Measurements from ENCODE around the gene LAPTM5. TPM values are rescaled to one million over a fixed set of nuclear protein-coding genes. Genes with fewer than 3 reads are reported as not detected.

Gene LAPTM5
- total RNA-seq, 1 experiment from 2014 or later: not detected

GRCh38 chr1:30701258-30701633 lies 56.3 kb downstream of the LAPTM5 start:
- Histone ChIP-seq H3K9me2 (replicated peaks; ENCODE audit: low read length) (no peaks in the 10 kb centered on the region), H2AFZ (ENCODE audit: low read length) (0 out of 2 replicates have a peak overlapping the region, but pooled peaks have one; percentile 9), H3F3A (ENCODE audit: low read length, unreplicated experiment) (no peaks in the 10 kb centered on the region), H3K27ac (ENCODE audit: low read length) (no peak overlapping the region), H3K9ac (ENCODE audit: low read length) (no peak overlapping the region), H3K4me1 (ENCODE audit: insufficient read depth, low read length) (no peaks in the 10 kb centered on the region), H4K20me1 (ENCODE audit: low read length) (no peaks in the 10 kb centered on the region), H3K9me3 (ENCODE audit: low read length) (no peaks in the 10 kb centered on the region), H3K4me2 (ENCODE audit: low read length) (no peak overlapping the region), H3K4me3 (ENCODE audit: low read length) (no peak overlapping the region), H3K36me3 (ENCODE audit: low read depth, low read length) (no peaks in the 10 kb centered on the region), H3K79me2 (ENCODE audit: low read length) (no peaks in the 10 kb centered on the region), H3K27me3 (ENCODE audit: low read length) (0 out of 2 replicates have a peak, but pooled peaks cover 3% of the 10 kb centered on the region)
- no TSS peak for BruUV-seq (replicated peaks)
- intact Hi-C loops (cut with micrococcal nuclease): loop anchor here (10.0 kb wide), 1 partner anchor 1186 kb away; no protein-coding TSS in a partner anchor
- ChIA-PET POLR2A (ENCODE audit: unreplicated experiment) (no interaction called here), CTCF (no interaction called here)
- no peak for DNase-seq
- no peak for TF ChIP-seq EZH2phosphoT487 (IDR thresholded peaks at IDR 0.05; ENCODE audit: borderline replicate concordance, low read length)
- TF ChIP-seq CTCF (conservative IDR thresholded peaks at IDR 0.05; ENCODE audit: low read depth, low read length): no peak
- no peak for TF ChIP-seq EZH2 (IDR thresholded peaks at IDR 0.05; ENCODE audit: low read length, unreplicated experiment)
- ATAC-seq: no peak

- Histone ChIP-seq H3K9me2 (replicated peaks; ENCODE audit: low read length) (no peaks in the 10 kb centered on the region), H3K27ac (ENCODE audit: low read length) (no peak overlapping the region), H3F3A (ENCODE audit: low read length, unreplicated experiment) (no peaks in the 10 kb centered on the region), H3K27me3 (ENCODE audit: low read length) (peaks cover under 1% of the 10 kb centered on the region; the same call in 1 of the 2 replicates), H3K4me2 (ENCODE audit: low read length) (no peak overlapping the region), H3K4me1 (ENCODE audit: insufficient read depth, low read length) (no peaks in the 10 kb centered on the region), H3K9me3 (ENCODE audit: low read length) (no peaks in the 10 kb centered on the region), H3K79me2 (ENCODE audit: low read length) (no peaks in the 10 kb centered on the region), H3K4me3 (ENCODE audit: low read length) (no peak overlapping the region), H3K9ac (ENCODE audit: low read length) (no peak overlapping the region), H4K20me1 (ENCODE audit: low read length) (no peaks in the 10 kb centered on the region), H3K36me3 (ENCODE audit: low read depth, low read length) (no peaks in the 10 kb centered on the region), H2AFZ (ENCODE audit: low read length) (0 out of 2 replicates have a peak overlapping the region, but pooled peaks have one; percentile 9)
- no TSS peak for BruUV-seq (replicated peaks)
- DNase-seq (peak; percentile 66), ATAC-seq (peak; percentile 43; the same call in 1 of the 2 replicates)
- no peak for TF ChIP-seq EZH2phosphoT487 (IDR thresholded peaks at IDR 0.05; ENCODE audit: borderline replicate concordance, low read length)
- no peak for TF ChIP-seq EZH2 (IDR thresholded peaks at IDR 0.05; ENCODE audit: low read length, unreplicated experiment)
- no peak for TF ChIP-seq CTCF (conservative IDR thresholded peaks at IDR 0.05; ENCODE audit: low read depth, low read length)
- intact Hi-C loops (cut with micrococcal nuclease): loop anchor here (10.0 kb wide), 1 partner anchor 1186 kb away; no protein-coding TSS in a partner anchor
- POLR2A ChIA-PET (ENCODE audit: unreplicated experiment): no interaction called here
- CTCF ChIA-PET: no interaction called here
Observed at GRCh38 chr1:30700528-30701257, 56.9 kb downstream of the LAPTM5 start.

GRCh38 chr1:30699762-30700161 lies 57.8 kb downstream of the LAPTM5 start:
- H3F3A ChIP-seq (ENCODE audit: low read length, unreplicated experiment): no peaks in the 10 kb centered on the region
- H3K9me2 ChIP-seq (replicated peaks; ENCODE audit: low read length): no peaks in the 10 kb centered on the region
- no peak overlapping the region for H3K27ac ChIP-seq (ENCODE audit: low read length)
- H4K20me1 ChIP-seq (ENCODE audit: low read length): no peaks in the 10 kb centered on the region
- DNase-seq (no peak), ATAC-seq (no peak)
- ChIA-PET POLR2A (ENCODE audit: unreplicated experiment) (no interaction called here), CTCF (no interaction called here)
- no peak overlapping the region for H2AFZ ChIP-seq (ENCODE audit: low read length)
- H3K4me1 ChIP-seq (ENCODE audit: insufficient read depth, low read length): no peaks in the 10 kb centered on the region
- H3K9ac ChIP-seq (ENCODE audit: low read length): no peak overlapping the region
- TF ChIP-seq EZH2phosphoT487 (IDR thresholded peaks at IDR 0.05; ENCODE audit: borderline replicate concordance, low read length): no peak
- no peaks in the 10 kb centered on the region for H3K9me3 ChIP-seq (ENCODE audit: low read length)
- H3K4me2 ChIP-seq (ENCODE audit: low read length): no peak overlapping the region
- no TSS peak for BruUV-seq (replicated peaks)
- no peaks in the 10 kb centered on the region for H3K36me3 ChIP-seq (ENCODE audit: low read depth, low read length)
- intact Hi-C loops (cut with micrococcal nuclease): loop anchor here (10.0 kb wide), 1 partner anchor 1185 kb away; no protein-coding TSS in a partner anchor
- no peaks in the 10 kb centered on the region for H3K79me2 ChIP-seq (ENCODE audit: low read length)
- peaks cover 5% of the 10 kb centered on the region; the same call in 1 of the 2 replicates for H3K27me3 ChIP-seq (ENCODE audit: low read length)
- H3K4me3 ChIP-seq (ENCODE audit: low read length): no peak overlapping the region

All from PC-3 (cell line).